Fibroblast of skin of scalp (primary cell): ENCODE data around the gene GPHA2.

Experiments
- DNase-seq: peaks from one replicate; pipeline ENCODE4 v3.0.0-alpha.2; 2013

GPHA2 gene

DNA sequence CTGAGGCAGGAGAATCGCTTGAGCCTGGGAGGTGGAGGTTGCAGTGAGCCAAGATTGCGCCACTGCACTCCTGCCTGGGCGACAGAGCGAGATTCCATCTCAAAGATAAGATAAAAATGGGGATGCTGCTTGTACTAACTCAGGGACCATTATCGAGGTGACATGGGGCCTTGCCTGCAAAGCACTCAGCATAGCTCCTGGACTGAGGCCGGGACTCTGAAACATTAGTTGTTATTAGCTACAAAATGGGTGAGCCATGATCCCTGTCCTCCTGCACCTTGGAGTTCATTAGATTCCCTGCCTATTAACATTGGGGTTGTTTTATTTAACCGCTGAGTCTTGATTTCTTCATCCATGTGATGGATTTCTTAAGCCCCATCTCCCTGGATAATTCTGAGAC lies 6.1 kb downstream of the GPHA2 start:
- DNase-seq: no peak

GRCh38 chr11:64928957-64929356 lies 6.7 kb downstream of the GPHA2 start:
- no peak for DNase-seq

GRCh38 chr11:64926689-64927088 lies 9.0 kb downstream of the GPHA2 start:
- no peak for DNase-seq

DNA sequence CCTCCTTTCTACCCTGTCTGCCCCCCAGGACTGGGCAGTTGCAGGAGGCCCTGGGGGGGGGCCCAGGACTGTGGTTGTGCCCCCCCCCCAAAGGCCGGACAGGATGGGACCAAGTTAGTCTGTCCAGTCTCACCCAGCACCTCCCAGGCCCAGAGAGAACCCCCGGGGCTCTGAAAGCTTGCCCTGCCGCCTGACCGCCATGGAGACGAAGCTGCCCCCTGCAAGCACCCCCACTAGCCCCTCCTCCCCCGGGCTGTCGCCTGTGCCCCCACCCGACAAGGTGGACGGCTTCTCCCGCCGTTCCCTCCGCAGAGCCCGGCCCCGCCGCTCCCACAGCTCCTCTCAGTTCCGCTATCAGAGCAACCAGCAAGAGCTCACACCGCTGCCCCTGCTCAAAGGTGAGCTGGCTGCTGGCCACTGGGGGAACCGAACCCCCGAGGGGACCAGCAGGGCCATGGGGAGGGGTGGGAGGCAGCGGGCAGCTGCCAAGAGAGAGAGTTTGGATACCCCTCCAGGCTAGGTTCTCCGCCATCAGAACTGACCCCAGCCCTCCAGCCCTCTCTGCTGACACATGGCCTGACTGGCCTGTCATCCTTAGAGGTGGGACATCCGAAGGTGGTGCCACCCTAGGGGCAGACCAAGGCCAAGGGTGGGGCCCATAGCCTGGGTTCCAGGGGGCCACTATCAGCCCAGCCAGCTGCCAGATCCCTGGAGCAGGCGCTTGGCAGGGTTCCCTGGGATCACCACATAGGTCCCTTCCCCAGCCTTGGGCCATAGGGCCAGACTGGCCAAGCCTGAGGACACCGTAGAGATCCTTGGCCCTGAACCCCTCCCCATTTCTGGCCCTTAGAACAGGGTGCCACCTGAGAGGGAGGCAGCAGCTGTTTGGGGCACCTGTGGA lies 9.9 kb downstream of the GPHA2 start:
- no peak for DNase-seq

DNA sequence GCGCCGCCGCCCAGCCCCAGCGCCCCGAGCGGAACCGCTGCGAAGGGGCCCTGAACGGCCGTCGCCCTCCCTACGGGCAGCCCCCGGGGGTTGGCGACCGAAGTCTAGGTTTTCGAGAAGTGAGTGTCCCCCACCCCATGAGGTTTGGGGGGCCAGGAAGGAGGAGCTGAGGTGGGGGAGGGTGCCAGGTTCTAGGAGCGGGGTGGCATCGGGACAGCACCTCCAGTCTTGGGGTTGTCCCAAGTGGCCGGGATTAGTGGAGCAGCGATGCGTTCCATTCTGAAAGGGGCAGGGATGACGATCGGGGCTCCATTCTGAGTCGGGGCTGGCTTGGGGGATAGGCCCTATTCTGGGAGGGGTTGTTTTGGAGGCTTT lies 10.8 kb downstream of the GPHA2 start:
- no peak for DNase-seq

GRCh38 chr11:64923944-64924909 lies 11.5 kb downstream of the GPHA2 start, which contains the start of gene PPP2R5B:
Gene PPP2R5B, plus strand, starts transcription at chr11:64924689. Its CDS starts 1,046 bp downstream, at chr11:64925735.
- DNase-seq: peak; percentile 96

DNA sequence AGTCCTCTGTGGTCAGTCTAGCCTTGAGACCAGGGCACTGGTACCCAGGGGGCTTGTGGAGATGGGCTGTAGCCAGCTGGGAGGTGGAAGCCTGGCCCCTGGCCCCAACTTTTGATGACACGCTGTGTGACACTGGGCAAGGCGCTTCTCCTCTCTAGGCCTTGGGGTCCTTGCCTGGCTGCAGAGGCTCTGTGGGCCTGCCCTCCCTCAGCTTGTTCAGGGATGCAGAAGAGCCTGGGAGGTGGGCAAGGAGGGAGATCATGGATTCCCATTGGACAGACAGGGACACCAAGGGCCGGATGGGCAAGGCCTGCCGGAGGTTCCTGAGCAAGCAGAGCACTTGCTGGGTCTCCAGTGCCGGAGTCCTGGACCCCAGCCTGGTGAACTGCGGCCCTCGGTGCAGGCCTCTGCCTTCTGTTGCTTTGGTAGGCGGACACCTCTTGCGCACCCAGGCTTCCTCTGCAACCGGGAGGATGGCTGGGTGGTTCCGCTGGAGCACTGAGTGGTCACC lies 12.5 kb downstream of the GPHA2 start:
- DNase-seq: no peak

GRCh38 chr11:64921384-64921783 lies 14.3 kb downstream of the GPHA2 start:
- DNase-seq: no peak

DNA sequence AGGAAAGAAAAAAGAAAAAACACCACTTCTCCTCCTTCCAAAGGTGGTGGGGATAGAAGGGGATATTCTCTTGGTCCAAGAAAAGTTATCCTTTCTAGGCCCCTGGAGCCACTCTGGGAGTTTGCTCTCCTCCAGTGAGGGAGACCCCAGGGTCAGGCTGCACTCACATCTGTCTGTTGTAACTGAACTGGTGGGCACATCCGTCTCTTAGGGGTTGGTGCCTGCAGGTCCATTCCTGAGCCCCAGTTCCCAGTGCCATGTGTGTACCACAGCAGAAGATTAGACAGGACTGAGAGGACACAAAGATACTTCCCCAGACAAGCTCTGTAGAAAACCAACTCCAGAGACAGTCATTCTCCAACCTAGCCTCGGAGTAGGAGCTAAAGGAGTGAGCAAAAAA lies 15.6 kb downstream of the GPHA2 start:
- no peak for DNase-seq

- no peak for DNase-seq
These were observed 16.1 kb downstream of the GPHA2 start for GRCh38 chr11:64919627-64920026.

- DNase-seq: peak; percentile 68
These were observed 17.7 kb downstream of the GPHA2 start for GRCh38 chr11:64918017-64918416.

DNA sequence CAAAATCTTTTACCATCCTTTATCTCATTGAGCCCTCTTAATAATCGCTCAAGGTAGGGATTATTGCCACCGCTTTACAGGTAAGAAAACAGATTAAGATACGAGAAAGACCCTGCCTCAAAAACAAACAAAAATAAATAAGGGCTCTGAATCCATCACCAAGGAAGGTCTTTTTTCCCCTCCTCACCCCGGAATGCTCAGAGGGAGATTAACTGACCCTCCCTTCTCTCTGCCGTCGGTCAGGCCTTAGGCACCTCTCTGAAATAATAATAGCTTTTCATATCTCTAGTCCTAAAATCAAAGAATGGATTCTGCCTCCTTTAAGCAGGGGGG lies 18.1 kb downstream of the GPHA2 start:
- DNase-seq: no peak

GRCh38 chr11:64916775-64917662 lies 18.7 kb downstream of the GPHA2 start, which contains the start of gene ATG2A:
Gene ATG2A, minus strand, starts transcription at chr11:64917209. Its CDS starts 74 bp downstream, at chr11:64917135.
- DNase-seq: peak; percentile 100

DNA sequence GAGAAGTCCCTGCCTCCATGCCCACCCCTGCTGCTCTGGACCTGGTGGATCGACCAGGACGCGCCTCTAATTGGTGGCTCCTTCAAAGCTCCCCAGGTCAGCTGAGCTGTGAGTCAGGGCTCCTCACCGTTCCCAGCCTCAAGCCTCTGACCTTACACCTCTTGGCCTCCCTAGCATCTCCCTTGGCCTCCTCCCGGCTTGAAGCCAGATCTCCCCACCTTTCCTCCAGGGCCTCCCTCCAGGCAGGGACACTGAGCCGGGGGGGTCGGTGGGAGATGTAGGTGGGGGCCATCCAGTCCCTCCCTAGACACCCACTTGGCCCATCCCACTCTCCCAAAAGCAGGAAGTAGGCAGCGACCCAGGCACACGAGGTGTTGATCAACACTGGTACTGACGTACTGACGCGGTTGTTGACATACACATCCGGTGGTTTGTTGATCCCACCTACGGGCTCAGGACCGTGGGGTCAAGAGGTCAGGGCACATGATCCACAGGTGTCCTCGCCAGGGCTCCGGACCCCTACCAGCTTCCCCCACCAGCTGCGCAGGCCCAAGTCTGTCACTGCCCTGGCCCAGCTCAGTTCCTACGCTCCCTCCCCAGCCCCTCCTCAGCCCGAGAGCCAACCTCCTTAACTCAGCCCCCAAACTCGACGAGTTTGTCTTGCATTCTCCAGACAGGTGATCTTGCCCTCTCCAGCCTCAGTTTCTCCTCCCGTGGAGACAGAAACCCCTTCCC lies 19.5 kb downstream of the GPHA2 start:
- no peak for DNase-seq

- no peak for DNase-seq
These were observed 20.3 kb downstream of the GPHA2 start for GRCh38 chr11:64915376-64915887.

- no peak for DNase-seq
These were observed 21.6 kb downstream of the GPHA2 start for GRCh38 chr11:64914123-64914522.

- DNase-seq: no peak
These were observed 22.4 kb downstream of the GPHA2 start for GRCh38 chr11:64913171-64913727.

DNA sequence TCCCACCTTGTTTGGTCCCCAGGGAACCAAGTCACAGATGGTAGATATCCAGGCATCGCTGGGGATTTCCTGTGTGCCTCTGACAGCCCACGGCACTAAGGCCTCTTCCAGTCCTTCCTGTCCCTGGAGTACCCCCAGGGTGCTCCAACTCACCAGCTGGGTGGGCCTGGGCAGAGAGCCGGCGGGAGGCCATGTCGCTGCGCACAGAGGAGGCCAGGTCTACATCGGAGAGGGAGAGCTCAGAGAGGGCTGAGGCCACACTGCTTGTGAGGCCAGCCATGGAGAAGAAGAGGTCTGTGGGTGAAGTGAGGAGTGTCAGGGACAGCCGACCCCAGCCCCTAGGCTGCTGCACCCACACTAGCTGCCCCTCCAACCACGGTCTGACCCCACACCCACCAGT lies 24.0 kb downstream of the GPHA2 start:
- no peak for DNase-seq

GRCh38 chr11:64911142-64911541 lies 24.6 kb downstream of the GPHA2 start:
- DNase-seq: no peak

GRCh38 chr11:64910451-64911093 lies 25.1 kb downstream of the GPHA2 start:
- no peak for DNase-seq
